Body of pancreas (tissue), 4 donors: Measurements from ENCODE around the gene WNT7B. TPM values are rescaled to one million over a fixed set of nuclear protein-coding genes. Genes with fewer than 3 reads are reported as not detected.

ENCODE experiments used
- ATAC-seq: fragments of 150-250 bp; one replicate; pipeline ENCODE4 v1.9.1; 2016
- DNase-seq, 4 donors: peaks; one replicate each; pipeline ENCODE4 v3.0.0-alpha.2; 2019
- H3K27ac ChIP-seq, 4 donors: fragments of 200-600 bp; sonication (generic); 1 replicate in 3 of 4; 2 replicates in 1 of 4; pipeline versions ENCODE4 v1.5.1 to v1.6.1; 2016 to 2019; ENCODE audit warnings: mild to moderate bottlenecking in 1 of 4, mixed read lengths in 1 of 4, moderate library complexity in 1 of 4
- H3K27me3 ChIP-seq, 2 donors: fragments of 200-600 bp; sonication (generic); one replicate each; pipeline ENCODE4 v1.6.0; 2016; ENCODE audit warnings: mild to moderate bottlenecking in 1 of 2
- H3K36me3 ChIP-seq, 2 donors: fragments of 200-600 bp; sonication (generic); replicated peaks in 1 of 2; 2 replicates each; pipeline ENCODE4 v1.5.1; 2016; ENCODE audit warnings: low read depth in 2 of 2; ENCODE audit not compliant: insufficient read depth in 1 of 2
- H3K4me1 ChIP-seq: fragments of 200-600 bp; sonication (generic); one replicate; pipeline ENCODE4 v1.6.0; 2016
- H3K4me3 ChIP-seq, 2 donors: fragments of 200-600 bp; sonication (generic); 1 replicate in 1 of 2; 2 replicates in 1 of 2; pipeline ENCODE4 v1.5.1; 2016 to 2019
- H3K9me3 ChIP-seq, 3 donors: fragments of 200-600 bp; sonication (generic); 1 replicate in 2 of 3; 2 replicates in 1 of 3; pipeline ENCODE4 v1.5.1; 2016
- CTCF ChIP-seq, 7 experiments: fragments of 450-650 bp in 4 of 7; fragments of 200-600 bp in 3 of 7; sonication (generic) in 3 of 7; IDR thresholded peaks; one replicate each; pipeline ENCODE4 v1.5.1; 2016 to 2019; ENCODE audit warnings: antibody characterized with exemption in 7 of 7
- POLR2A ChIP-seq, 3 donors: fragments of 450-650 bp; IDR thresholded peaks; one replicate each; pipeline ENCODE4 v1.6.1; 2016; ENCODE audit warnings: antibody characterized with exemption in 3 of 3, mild to moderate bottlenecking in 2 of 3
- WGBS, 2 donors: methylation state at CpG; one replicate each; pipeline ENCODE4 v1.1.5; 2017; 5-methylcytosine and 5-hydroxymethylcytosine counted together
- intact Hi-C: fragments of 100-400 bp; cut with DNase I; formaldehyde crosslinking; loops from one replicate; pipeline ENCODE4 v1.15.1; 2023
- total RNA-seq, 2 donors: library from RNA; depleted of rRNA; stranded (reverse); fragments of >200 nt; gene quantifications; one replicate each; pipeline ENCODE4 v1.1.0, GENCODE V29; 2016

WNT7B gene
- total RNA-seq, 2 donors from 2014 or later, result 2.1 TPM; not detected in 1

DNA sequence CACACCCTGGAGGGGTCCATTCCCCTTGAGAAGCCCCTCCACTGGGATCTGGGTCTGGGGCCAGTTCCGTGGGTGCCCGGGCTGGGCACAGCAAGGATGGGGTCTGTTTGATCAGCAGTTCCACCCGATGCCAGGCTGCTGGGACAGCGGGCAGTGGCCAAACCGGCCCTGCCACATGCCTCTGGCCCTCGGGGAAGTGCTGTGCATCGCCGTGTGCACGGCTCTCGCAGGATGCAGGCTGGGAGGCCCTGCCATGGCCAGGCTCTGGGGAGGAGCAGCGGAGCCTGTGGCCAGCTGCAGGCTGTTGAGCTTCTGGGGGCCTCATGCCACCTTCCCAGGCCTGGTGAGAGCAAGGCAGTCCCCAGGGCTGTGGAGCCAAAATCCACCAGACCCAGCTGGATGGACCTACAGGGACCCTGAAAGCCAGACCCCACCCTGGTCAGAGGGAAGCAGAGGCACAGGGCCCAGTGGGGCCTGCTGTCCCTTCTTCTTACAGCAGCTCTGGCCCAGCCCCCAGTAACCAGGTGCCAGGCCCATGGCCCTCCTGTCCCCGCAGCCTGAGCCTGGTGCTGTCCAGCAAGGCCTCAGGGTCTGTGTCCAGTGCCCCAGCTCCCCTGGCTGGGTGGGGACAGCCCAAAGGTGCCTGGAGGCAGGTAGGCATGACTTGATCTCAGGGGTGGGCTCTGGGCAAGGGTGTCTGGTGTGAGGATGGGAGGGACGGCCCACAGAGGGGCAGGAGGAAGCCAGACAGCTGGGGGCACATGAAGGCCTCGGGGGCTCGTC lies 57.3 kb downstream of the WNT7B start:
- H3K4me3 ChIP-seq, result no peak overlapping the region
- ATAC-seq (peak; percentile 71), DNase-seq (peak; percentile 52 to 80 (median 64))
- H3K27me3 ChIP-seq, result no peaks in the 10 kb centered on the region
- H3K27ac ChIP-seq, result peak overlapping the region; percentile 62 to 88 (median 82)
- no peaks in the 10 kb centered on the region for H3K9me3 ChIP-seq
- intact Hi-C loops, result no loop called here
- TF ChIP-seq CTCF (IDR thresholded peaks at IDR 0.05) (no peak), POLR2A (IDR thresholded peaks at IDR 0.05) (peak in 1 of 3 donors; percentile 30)
- WGBS, 2 donors, result 50 to 58% methylated on average over 15 of the region's 15 CpGs
- peaks cover 67% of the 10 kb centered on the region for H3K4me1 ChIP-seq
- no peaks in the 10 kb centered on the region for H3K36me3 ChIP-seq

DNA sequence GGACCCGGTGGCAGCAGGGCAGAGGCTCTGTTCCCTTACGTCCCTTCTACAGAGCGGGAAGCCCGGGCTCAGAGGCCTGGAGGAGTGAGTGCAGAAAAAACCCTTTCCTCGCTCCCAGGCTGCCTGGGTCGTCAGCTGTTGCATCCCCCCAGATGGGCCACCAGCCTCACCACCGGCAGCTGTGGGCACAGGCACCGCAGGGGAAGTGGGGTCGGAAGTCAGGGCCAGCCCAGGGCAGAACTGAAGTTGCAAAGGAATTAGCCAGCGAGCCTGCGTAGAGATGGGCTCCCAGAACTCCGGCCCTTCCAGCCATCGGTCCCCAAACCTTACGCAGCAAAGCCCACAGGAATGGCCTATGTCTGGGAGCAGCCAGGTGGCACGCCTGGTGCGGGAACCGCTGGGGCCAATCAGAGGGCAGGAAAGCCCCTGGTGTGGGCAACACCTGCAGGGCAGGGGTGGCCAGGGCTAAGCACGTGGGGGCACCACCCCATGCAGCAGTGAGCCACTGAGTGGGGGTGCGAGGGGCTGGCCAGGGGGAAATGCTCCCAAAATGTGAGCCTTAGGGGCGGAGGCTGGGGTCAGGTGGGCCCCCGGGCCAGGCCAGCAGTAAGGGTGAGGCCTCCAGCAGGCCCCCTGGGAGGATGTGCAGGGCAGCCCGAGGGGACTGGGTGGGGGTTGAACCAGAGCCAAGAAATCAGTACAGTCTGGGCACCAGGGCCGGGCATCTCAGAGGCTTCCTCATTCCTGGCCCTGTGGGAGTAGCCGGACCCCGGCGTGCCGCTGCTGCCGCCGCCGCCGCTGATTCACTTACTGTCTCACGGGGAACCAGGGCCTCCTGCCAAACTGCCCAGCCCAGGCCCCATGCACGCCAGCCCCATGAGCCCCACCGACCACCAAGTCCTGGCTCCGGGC lies 58.2 kb downstream of the WNT7B start:
- DNase-seq (peak; percentile 44 to 82 (median 68)), ATAC-seq (peak; percentile 69)
- 63 to 67% methylated on average over 16 to 35 of the region's 35 CpGs for WGBS, 2 donors
- no peaks in the 10 kb centered on the region for H3K27me3 ChIP-seq
- peak overlapping the region; percentile 62 to 88 (median 82) for H3K27ac ChIP-seq
- no peaks in the 10 kb centered on the region for H3K36me3 ChIP-seq
- H3K9me3 ChIP-seq, result no peaks in the 10 kb centered on the region
- no peak for TF ChIP-seq POLR2A (IDR thresholded peaks at IDR 0.05)
- no peak for TF ChIP-seq CTCF (IDR thresholded peaks at IDR 0.05)
- intact Hi-C loops, result no loop called here
- H3K4me1 ChIP-seq, result peaks cover 57% of the 10 kb centered on the region
- no peak overlapping the region for H3K4me3 ChIP-seq

DNA sequence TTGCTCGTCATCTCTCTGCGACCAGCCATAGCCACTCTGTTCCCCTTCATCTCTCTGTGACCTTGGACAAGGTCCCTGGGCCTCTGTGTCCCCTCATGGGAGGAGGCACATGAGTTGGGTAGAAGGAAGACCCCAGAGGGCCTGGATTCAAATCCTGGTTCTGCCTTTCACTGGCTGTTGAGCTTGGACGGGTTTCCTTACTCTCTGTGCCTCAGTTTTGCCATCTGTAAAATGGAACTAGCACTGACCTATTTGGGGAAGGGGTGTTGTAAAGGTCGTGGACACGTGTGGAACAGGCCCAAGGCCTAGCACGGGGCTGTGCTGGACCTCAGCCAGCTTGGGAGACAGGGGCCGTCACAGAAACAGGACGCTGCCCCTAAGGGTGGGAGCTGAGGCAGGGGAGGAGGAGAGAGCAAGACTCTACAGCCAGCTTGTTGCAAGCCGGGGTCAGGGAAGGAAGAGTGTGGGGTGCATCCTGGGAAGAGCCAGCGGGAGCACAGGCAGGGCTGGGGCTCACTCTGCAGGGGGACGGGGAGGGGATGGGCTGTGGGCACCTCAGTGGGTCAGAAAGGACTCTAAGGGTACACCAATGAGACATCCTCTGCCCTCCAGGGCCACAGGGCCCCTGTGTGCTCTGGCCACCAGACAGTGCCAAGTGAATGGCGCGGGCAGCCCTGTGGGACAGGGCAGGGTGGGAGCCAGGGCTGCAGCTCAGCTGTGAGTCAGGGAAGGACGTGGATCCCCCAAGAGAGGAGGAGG lies 59.1 kb downstream of the WNT7B start:
- Histone ChIP-seq H3K27ac (peak overlapping the region in 1 of 4 donors; percentile 88), H3K4me3 (no peak overlapping the region), H3K27me3 (no peaks in the 10 kb centered on the region), H3K9me3 (no peaks in the 10 kb centered on the region), H3K4me1 (peaks cover 52% of the 10 kb centered on the region), H3K36me3 (no peaks in the 10 kb centered on the region)
- DNase-seq, result no peak
- TF ChIP-seq CTCF (IDR thresholded peaks at IDR 0.05), result no peak
- no peak for TF ChIP-seq POLR2A (IDR thresholded peaks at IDR 0.05)
- ATAC-seq, result no peak
- intact Hi-C loops, result no loop called here
- 73 to 76% methylated on average over 12 to 14 of the region's 14 CpGs for WGBS, 2 donors

- H3K27me3 ChIP-seq, result no peaks in the 10 kb centered on the region
- peak; percentile 35 to 78 (median 70) for DNase-seq
Measured at GRCh38 chr22:45917146-45917545, 59.8 kb downstream of the WNT7B start.

More at GRCh38 chr22:45917146-45917545, 59.8 kb downstream of the WNT7B start:
- Histone ChIP-seq H3K9me3 (no peaks in the 10 kb centered on the region), H3K4me1 (peaks cover 55% of the 10 kb centered on the region), H3K27ac (no peak overlapping the region), H3K4me3 (no peak overlapping the region), H3K36me3 (no peaks in the 10 kb centered on the region)
- WGBS, 2 donors, result 20 to 26% methylated on average over 11 to 12 of the region's 12 CpGs
- intact Hi-C loops, result no loop called here
- no peak for ATAC-seq
- TF ChIP-seq CTCF (IDR thresholded peaks at IDR 0.05) (no peak), POLR2A (IDR thresholded peaks at IDR 0.05) (no peak)
